Measurements from ENCODE around the gene RAP1GAP2.

- TF ChIP-seq CTCF (IDR thresholded peaks at IDR 0.05) (no peak), EZH2phosphoT487 (IDR thresholded peaks at IDR 0.05; ENCODE audit: borderline replicate concordance, low read depth) (no peak), REST (IDR thresholded peaks at IDR 0.05; ENCODE audit: low read depth, low read length) (no peak), YY1 (IDR thresholded peaks at IDR 0.05; ENCODE audit: low read depth) (no peak), FOXM1 (IDR thresholded peaks at IDR 0.05; ENCODE audit: low read depth) (no peak)
Observed at GRCh38 chr17:2980904-2981246, 184.6 kb downstream of the RAP1GAP2 start.

Data from SK-N-SH (cell line).